Neutrophil (primary cell): ENCODE data around the gene LTBP1.

ENCODE experiments used
- H3K27ac ChIP-seq: fragments of 200-600 bp; sonication (generic); 2 replicates; pipeline ENCODE4 v1.5.1; 2016; ENCODE audit warnings: mild to moderate bottlenecking, moderate library complexity
- H3K27me3 ChIP-seq: fragments of 200-600 bp; sonication (generic); 2 replicates; pipeline ENCODE4 v1.6.0; 2016; ENCODE audit warnings: mild to moderate bottlenecking
- H3K36me3 ChIP-seq: fragments of 200-600 bp; sonication (generic); 2 replicates; pipeline ENCODE4 v1.5.1; 2017
- H3K4me1 ChIP-seq, 2 experiments: fragments of 200-600 bp in 1 of 2; sonication (generic) in 1 of 2; 1 replicate in 1 of 2; 2 replicates in 1 of 2; pipeline versions ENCODE4 v1.5.1 to v1.6.1; 2013 to 2016; ENCODE audit warnings: low read depth in 1 of 2, low read length in 1 of 2, mild to moderate bottlenecking in 1 of 2, moderate library complexity in 1 of 2; ENCODE audit not compliant: control insufficient read depth in 1 of 2, insufficient read depth in 1 of 2
- H3K4me3 ChIP-seq, 2 experiments: fragments of 200-600 bp in 1 of 2; sonication (generic) in 1 of 2; 1 replicate in 1 of 2; 2 replicates in 1 of 2; pipeline ENCODE4 v1.5.1; 2013 to 2016; ENCODE audit warnings: low read depth in 1 of 2, low read length in 1 of 2, mild to moderate bottlenecking in 1 of 2, moderate library complexity in 1 of 2
- H3K9me3 ChIP-seq: fragments of 200-600 bp; sonication (generic); 2 replicates; pipeline ENCODE4 v1.5.1; 2016
- TF ChIP-seq, protein P1 (sequence below): fragments of 200-600 bp; sonication (generic); IDR thresholded peaks from 2 replicates; pipeline ENCODE4 v1.5.1; 2016; ENCODE audit warnings: antibody characterized with exemption

LTBP1 gene

DNA sequence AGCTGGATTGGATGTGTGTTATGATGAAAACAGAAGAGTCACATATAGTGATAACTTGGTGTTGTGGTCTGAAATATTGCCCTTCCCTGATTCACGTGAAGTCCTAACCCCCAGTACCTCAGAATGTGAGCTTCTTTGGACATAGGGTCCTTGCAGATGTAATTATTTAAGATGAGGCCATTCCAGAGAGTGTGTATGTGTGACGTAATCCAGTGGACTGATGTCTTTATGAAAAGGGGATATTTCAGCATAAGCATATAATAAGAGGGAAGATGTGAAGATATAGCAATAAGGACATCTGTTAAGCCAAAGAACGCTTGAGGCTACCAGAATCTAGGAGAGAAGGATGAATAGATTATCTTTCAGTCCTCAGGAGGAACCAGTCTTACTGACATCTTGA lies 62.5 kb downstream of the LTBP1 start:
- H3K4me1 ChIP-seq: no peaks in the 10 kb centered on the region
- no peaks in the 10 kb centered on the region for H3K36me3 ChIP-seq
- H3K27me3 ChIP-seq: no peaks in the 10 kb centered on the region
- TF ChIP-seq, protein P1, sequence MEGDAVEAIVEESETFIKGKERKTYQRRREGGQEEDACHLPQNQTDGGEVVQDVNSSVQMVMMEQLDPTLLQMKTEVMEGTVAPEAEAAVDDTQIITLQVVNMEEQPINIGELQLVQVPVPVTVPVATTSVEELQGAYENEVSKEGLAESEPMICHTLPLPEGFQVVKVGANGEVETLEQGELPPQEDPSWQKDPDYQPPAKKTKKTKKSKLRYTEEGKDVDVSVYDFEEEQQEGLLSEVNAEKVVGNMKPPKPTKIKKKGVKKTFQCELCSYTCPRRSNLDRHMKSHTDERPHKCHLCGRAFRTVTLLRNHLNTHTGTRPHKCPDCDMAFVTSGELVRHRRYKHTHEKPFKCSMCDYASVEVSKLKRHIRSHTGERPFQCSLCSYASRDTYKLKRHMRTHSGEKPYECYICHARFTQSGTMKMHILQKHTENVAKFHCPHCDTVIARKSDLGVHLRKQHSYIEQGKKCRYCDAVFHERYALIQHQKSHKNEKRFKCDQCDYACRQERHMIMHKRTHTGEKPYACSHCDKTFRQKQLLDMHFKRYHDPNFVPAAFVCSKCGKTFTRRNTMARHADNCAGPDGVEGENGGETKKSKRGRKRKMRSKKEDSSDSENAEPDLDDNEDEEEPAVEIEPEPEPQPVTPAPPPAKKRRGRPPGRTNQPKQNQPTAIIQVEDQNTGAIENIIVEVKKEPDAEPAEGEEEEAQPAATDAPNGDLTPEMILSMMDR: no peak
- H3K4me3 ChIP-seq: no peak overlapping the region
- H3K9me3 ChIP-seq: no peaks in the 10 kb centered on the region
- H3K27ac ChIP-seq: no peak overlapping the region

DNA sequence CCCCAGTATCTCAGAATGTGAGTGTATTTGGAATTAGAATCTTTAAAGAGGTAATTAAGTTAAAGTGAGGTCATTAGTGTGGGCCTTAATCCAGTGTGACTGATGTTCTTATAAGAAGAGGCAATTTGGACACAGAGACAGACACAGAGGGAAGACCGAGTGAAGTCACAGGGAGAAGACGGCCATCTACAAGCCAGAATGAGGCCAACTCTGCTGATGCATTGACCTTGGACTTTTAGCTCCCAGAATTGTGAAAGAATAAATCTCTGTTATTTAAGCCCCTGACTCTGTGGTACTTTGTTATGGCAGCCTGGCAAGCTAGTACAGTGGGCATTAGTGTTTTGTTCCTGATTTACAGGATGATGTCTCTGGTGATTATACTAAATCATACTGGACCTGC lies 64.6 kb downstream of the LTBP1 start:
- H3K4me3 ChIP-seq: no peak overlapping the region
- no peaks in the 10 kb centered on the region for H3K4me1 ChIP-seq
- TF ChIP-seq, protein P1: no peak
- H3K36me3 ChIP-seq: no peaks in the 10 kb centered on the region
- H3K27ac ChIP-seq: no peak overlapping the region
- H3K27me3 ChIP-seq: no peaks in the 10 kb centered on the region
- H3K9me3 ChIP-seq: no peaks in the 10 kb centered on the region

DNA sequence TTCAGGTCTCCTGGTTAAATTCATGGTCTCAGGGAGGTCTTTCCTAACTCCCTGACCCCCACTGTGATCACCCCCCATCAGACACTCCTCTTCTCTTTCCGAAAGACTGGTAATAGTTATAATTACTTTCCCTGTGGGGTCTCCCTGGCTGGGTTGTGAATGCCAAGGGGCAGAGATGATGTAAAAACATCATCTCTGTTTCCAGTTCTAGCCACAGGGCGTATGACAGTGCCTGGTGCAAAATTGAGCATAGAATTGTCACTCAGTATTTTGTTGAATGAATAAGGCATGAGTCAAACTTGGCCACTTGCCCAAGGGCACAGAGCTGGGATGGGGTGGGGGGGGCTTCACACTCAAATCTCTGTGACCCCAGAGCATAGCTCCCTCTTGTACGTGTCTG lies 65.2 kb downstream of the LTBP1 start:
- H3K27ac ChIP-seq: no peak overlapping the region
- H3K36me3 ChIP-seq: no peaks in the 10 kb centered on the region
- H3K4me3 ChIP-seq: no peak overlapping the region
- TF ChIP-seq, protein P1: no peak
- H3K27me3 ChIP-seq: no peaks in the 10 kb centered on the region
- no peaks in the 10 kb centered on the region for H3K4me1 ChIP-seq
- no peaks in the 10 kb centered on the region for H3K9me3 ChIP-seq

DNA sequence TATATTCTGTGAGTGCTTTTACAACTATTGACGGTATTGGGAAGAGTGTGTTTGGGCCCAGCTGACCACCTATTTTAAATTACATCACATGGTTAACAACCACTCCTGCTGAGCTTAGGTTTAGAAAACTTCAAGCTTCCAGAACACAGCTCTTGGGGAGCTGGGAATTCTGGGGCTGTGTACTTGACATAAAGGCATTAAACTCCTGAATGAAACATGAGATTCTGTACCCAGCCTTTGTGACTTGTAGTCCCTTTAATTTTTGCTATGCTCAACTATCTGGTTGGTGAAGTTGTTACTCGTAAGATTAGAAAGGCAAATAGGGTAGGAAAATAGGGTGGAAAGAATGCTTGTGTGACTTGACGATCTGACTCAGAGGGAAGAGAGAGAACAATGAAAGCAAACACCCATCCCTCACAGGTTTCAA lies 66.9 kb downstream of the LTBP1 start:
- TF ChIP-seq, protein P1: no peak
- H3K9me3 ChIP-seq: no peaks in the 10 kb centered on the region

DNA sequence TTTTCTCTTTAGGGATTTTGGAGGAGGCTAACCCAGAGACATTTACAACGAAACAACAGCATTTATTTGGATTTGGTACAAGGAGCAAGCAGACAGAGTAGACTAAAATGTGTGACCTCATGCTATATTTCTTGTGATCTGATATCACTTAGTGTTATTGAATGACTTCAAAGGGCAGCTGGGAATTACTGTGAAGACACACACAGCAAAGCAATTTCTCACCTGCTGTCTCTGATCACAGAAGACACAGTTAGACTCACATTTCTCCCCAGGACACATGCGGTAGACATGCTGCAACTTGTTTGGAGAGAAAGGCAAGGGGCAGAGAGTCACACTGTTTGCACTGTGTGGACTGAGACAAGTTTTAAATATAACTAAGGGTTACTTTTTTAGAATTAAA lies 67.5 kb downstream of the LTBP1 start:
- Histone ChIP-seq H3K9me3 (no peaks in the 10 kb centered on the region), H3K4me1 (no peaks in the 10 kb centered on the region), H3K27ac (no peak overlapping the region), H3K4me3 (no peak overlapping the region), H3K27me3 (no peaks in the 10 kb centered on the region), H3K36me3 (no peaks in the 10 kb centered on the region)
- TF ChIP-seq, protein P1: no peak

More for the DNA sequence above, 66.9 kb downstream of the LTBP1 start:
- Histone ChIP-seq H3K27me3 (no peaks in the 10 kb centered on the region), H3K36me3 (no peaks in the 10 kb centered on the region), H3K4me1 (no peaks in the 10 kb centered on the region), H3K27ac (no peak overlapping the region), H3K4me3 (no peak overlapping the region)
